Fibroblast of lung (primary cell): Measurements from ENCODE around the gene ELAVL2.

Experiments used
- EZH2 ChIP-seq: IDR thresholded peaks from 2 replicates; pipeline ENCODE4 v1.5.1; 2012; ENCODE audit warnings: low read length, control low read depth, mild to moderate bottlenecking; ENCODE audit errors: missing control alignments
- TF ChIP-seq, protein P1 (sequence below), 2 donors: IDR thresholded peaks in 1 of 2; conservative IDR thresholded peaks in 1 of 2; 1 replicate in 1 of 2; 2 replicates in 1 of 2; pipeline ENCODE4 v1.5.1; 2011 to 2012; ENCODE audit warnings: low read length in 2 of 2, control low read depth in 1 of 2, inconsistent platforms in 1 of 2, low read depth in 1 of 2, mild to moderate bottlenecking in 1 of 2

GRCh38 chr9:23796209-23796608 is 29.8 kb downstream of the ELAVL2 start:
- TF ChIP-seq, protein P1, sequence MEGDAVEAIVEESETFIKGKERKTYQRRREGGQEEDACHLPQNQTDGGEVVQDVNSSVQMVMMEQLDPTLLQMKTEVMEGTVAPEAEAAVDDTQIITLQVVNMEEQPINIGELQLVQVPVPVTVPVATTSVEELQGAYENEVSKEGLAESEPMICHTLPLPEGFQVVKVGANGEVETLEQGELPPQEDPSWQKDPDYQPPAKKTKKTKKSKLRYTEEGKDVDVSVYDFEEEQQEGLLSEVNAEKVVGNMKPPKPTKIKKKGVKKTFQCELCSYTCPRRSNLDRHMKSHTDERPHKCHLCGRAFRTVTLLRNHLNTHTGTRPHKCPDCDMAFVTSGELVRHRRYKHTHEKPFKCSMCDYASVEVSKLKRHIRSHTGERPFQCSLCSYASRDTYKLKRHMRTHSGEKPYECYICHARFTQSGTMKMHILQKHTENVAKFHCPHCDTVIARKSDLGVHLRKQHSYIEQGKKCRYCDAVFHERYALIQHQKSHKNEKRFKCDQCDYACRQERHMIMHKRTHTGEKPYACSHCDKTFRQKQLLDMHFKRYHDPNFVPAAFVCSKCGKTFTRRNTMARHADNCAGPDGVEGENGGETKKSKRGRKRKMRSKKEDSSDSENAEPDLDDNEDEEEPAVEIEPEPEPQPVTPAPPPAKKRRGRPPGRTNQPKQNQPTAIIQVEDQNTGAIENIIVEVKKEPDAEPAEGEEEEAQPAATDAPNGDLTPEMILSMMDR (conservative IDR thresholded peaks at IDR 0.05 in 1 of 2, IDR thresholded peaks at IDR 0.05 in 1 of 2; ENCODE audit: low read depth in 1 of 2, low read length in 2 of 2) = no peak
- no peak for TF ChIP-seq EZH2
